Mesothelial cell of epicardium (in vitro differentiated cells): ENCODE measurements around the gene EFEMP2. TPM values are rescaled to one million over a fixed set of nuclear protein-coding genes. Genes with fewer than 3 reads are reported as not detected.
A peak's percentile ranks its signal among the peaks of the same experiment; 100 is the strongest.

ENCODE experiments used
- DNase-seq, 2 experiments: peaks; one replicate each; pipeline ENCODE4 v3.0.0; 2021; ENCODE audit warnings: low spot score in 2 of 2; ENCODE audit not compliant: unreplicated experiment in 2 of 2
- H3K27ac Mint-ChIP-seq: 2 replicates; pipeline ENCODE4 v1.8.0; 2021; ENCODE audit warnings: mixed read lengths
- H3K27me3 Mint-ChIP-seq: 2 replicates; pipeline ENCODE4 v1.8.0; 2021; ENCODE audit warnings: low read depth, mixed read lengths
- H3K36me3 Mint-ChIP-seq: 2 replicates; pipeline ENCODE4 v1.8.0; 2021; ENCODE audit warnings: mixed read lengths
- H3K4me1 Mint-ChIP-seq: 2 replicates; pipeline ENCODE4 v1.8.0; 2021; ENCODE audit warnings: mixed read lengths
- H3K4me3 Mint-ChIP-seq: 2 replicates; pipeline ENCODE4 v1.8.0; 2021; ENCODE audit warnings: mild to moderate bottlenecking, moderate library complexity, mixed read lengths
- H3K9me3 Mint-ChIP-seq: 2 replicates; pipeline ENCODE4 v1.8.0; 2021; ENCODE audit warnings: mixed read lengths
- total RNA-seq: library from RNA; stranded (reverse); gene quantifications from 3 replicates; pipeline ENCODE4 v1.2.1, GENCODE V29; 2021
- TF ChIP-seq, protein P1 (sequence below): fragments of 200-600 bp; sonication (generic); IDR thresholded peaks from one replicate; pipeline ENCODE4 v1.5.0; 2021; ENCODE audit warnings: antibody characterized with exemption; ENCODE audit not compliant: unreplicated experiment

EFEMP2 gene
- total RNA-seq, 1 donor from 2014 or later, result 203 TPM

GRCh38 chr11:65906602-65907001 is 34.0 kb upstream of the EFEMP2 start:
- H3K27ac Mint-ChIP-seq, result no peak overlapping the region
- DNase-seq, result no peak
- H3K4me3 Mint-ChIP-seq, result no peak overlapping the region
- H3K27me3 Mint-ChIP-seq, result peaks cover 44% of the 10 kb centered on the region
- H3K36me3 Mint-ChIP-seq, result no peaks in the 10 kb centered on the region
- TF ChIP-seq, protein P1, sequence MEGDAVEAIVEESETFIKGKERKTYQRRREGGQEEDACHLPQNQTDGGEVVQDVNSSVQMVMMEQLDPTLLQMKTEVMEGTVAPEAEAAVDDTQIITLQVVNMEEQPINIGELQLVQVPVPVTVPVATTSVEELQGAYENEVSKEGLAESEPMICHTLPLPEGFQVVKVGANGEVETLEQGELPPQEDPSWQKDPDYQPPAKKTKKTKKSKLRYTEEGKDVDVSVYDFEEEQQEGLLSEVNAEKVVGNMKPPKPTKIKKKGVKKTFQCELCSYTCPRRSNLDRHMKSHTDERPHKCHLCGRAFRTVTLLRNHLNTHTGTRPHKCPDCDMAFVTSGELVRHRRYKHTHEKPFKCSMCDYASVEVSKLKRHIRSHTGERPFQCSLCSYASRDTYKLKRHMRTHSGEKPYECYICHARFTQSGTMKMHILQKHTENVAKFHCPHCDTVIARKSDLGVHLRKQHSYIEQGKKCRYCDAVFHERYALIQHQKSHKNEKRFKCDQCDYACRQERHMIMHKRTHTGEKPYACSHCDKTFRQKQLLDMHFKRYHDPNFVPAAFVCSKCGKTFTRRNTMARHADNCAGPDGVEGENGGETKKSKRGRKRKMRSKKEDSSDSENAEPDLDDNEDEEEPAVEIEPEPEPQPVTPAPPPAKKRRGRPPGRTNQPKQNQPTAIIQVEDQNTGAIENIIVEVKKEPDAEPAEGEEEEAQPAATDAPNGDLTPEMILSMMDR, result no peak
- peaks cover 2% of the 10 kb centered on the region for H3K4me1 Mint-ChIP-seq
- no peaks in the 10 kb centered on the region for H3K9me3 Mint-ChIP-seq

DNA sequence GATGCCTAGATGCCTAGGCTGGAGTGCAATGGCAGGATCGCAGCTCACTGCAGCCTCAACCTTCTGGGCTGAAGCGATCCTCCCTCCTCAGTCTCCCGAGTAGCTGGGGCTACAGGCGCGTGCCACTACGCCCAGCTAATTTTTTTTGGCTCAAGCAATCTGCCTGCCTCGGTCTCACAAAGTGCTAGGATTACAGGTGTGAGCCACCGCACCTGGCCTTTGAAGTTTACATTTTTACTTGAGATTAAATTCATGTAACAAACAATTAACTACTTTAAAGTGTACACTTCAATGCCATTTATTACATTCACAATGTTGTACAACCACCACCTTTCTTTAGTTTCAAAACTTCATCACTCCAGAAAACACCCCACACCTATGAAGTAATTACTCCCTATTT is 31.1 kb upstream of the EFEMP2 start:
- DNase-seq, result no peak
- H3K27ac Mint-ChIP-seq, result no peak overlapping the region
- H3K4me3 Mint-ChIP-seq, result no peak overlapping the region
- H3K36me3 Mint-ChIP-seq, result no peaks in the 10 kb centered on the region
- TF ChIP-seq, protein P1, result no peak
- H3K27me3 Mint-ChIP-seq, result peaks cover 59% of the 10 kb centered on the region
- peaks cover 2% of the 10 kb centered on the region for H3K4me1 Mint-ChIP-seq
- no peaks in the 10 kb centered on the region for H3K9me3 Mint-ChIP-seq

DNA sequence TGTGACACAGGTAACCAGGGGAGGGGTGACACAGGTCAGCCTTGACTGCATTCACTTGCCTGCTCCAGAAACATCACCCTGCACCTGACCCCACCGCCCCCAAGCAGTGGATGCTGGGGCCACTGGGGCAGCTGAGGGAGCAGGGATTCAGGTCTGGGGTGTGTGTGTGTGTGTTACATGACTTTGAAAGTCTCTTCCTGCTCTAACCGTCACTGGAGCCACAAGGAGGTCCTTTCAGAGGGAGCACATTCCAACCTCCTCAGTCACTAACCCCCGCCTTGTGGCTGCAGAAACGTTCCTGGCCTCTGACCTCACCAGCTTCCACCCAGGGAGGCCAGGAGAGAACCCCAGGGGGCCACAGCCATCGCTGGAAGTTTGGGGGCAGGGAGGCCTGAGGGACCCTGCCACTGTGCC is 30.5 kb upstream of the EFEMP2 start:
- peaks cover 3% of the 10 kb centered on the region for H3K4me1 Mint-ChIP-seq
- H3K27me3 Mint-ChIP-seq, result peaks cover 64% of the 10 kb centered on the region
- H3K9me3 Mint-ChIP-seq, result no peaks in the 10 kb centered on the region
- H3K4me3 Mint-ChIP-seq, result no peak overlapping the region
- no peak for DNase-seq
- no peak overlapping the region for H3K27ac Mint-ChIP-seq
- TF ChIP-seq, protein P1, result no peak
- no peaks in the 10 kb centered on the region for H3K36me3 Mint-ChIP-seq

DNA sequence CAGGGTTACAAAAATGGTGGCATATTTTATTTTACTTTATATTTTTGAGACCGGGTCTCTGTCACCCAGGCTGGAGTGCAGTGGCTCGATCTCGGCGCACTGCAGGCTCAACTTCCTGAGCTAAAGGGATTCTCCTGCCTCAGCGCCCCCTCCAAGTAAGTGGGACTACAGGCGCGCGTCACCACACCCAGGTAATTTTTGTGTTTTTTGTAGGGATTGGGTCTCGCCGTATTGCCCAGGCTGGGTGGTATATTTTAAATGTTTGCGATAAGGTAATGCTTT is 28.2 kb upstream of the EFEMP2 start:
- TF ChIP-seq, protein P1, result no peak
- H3K9me3 Mint-ChIP-seq, result no peaks in the 10 kb centered on the region
- peaks cover 78% of the 10 kb centered on the region for H3K27me3 Mint-ChIP-seq
- no peaks in the 10 kb centered on the region for H3K36me3 Mint-ChIP-seq
- H3K27ac Mint-ChIP-seq, result no peak overlapping the region
- H3K4me1 Mint-ChIP-seq, result peaks cover 3% of the 10 kb centered on the region
- DNase-seq, result no peak
- H3K4me3 Mint-ChIP-seq, result peak overlapping the region; percentile 59

- H3K4me3 Mint-ChIP-seq, result peak within 1 kb of the TSS; percentile 59
- H3K27ac Mint-ChIP-seq, result no peak within 1 kb of the TSS
- peaks cover 3% of the 10 kb centered on the region for H3K4me1 Mint-ChIP-seq
- peak in 1 of 2 experiments; percentile 70 for DNase-seq
- peaks cover 83% of the 10 kb centered on the region for H3K27me3 Mint-ChIP-seq
- no peaks in the 10 kb centered on the region for H3K9me3 Mint-ChIP-seq
- H3K36me3 Mint-ChIP-seq, result no peaks in the 10 kb centered on the region
- TF ChIP-seq, protein P1, result no peak
These were observed 27.7 kb upstream of the EFEMP2 start, which contains the start of gene FOSL1 for GRCh38 chr11:65900125-65900898. Gene FOSL1, minus strand, starts transcription at chr11:65900388. Its CDS starts 49 bp downstream, at chr11:65900339.
